ENCODE data around the gene SBDS. TPM values are rescaled to one million over a fixed set of nuclear protein-coding genes. Genes with fewer than 3 reads are reported as not detected.

The SBDS gene
- total and polyA plus RNA-seq, 2 of the 4 experiments (the other 2 are of a cell fraction), result 43.0 to 65.7 TPM

DNA sequence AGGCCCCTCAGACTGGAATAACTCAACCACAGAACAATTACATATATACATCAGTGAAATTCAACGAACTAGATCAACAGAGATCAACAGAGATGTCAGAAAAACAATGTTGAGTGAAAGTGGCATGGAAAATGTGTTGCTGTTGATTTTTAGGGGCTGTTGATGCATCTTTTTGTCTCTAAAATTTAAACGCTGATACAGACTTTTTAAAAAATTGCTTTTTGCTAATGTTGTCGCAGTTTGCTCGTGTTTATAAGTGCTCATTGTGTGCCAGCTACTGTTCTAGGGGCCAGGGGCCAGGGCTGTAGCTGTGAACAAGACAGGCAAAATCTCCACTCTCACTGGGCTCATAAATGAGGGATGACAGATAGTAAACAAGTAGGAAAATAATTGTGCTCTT lies 56.1 kb downstream of the SBDS start:
- ChIA-PET POLR2A (ENCODE audit: unreplicated experiment) (no interaction called here), CTCF (no interaction called here)
- no peaks in the 10 kb centered on the region for H3K27me3 ChIP-seq (ENCODE audit: control insufficient read depth, insufficient read depth, low read length)
- peaks cover 58% of the 10 kb centered on the region for H4K20me1 ChIP-seq (ENCODE audit: insufficient read depth, low read length)
- no peak overlapping the region for H3K4ac ChIP-seq (ENCODE audit: low read depth, low read length)
- no TSS peak for BruUV-seq (replicated peaks)
- no peak overlapping the region for H2BK5ac ChIP-seq (ENCODE audit: low read depth, low read length, poor library complexity, severe bottlenecking)
- H3K27ac ChIP-seq (ENCODE audit: insufficient read depth, low read length), result no peak overlapping the region
- no peak for DNase-seq
- H2BK15ac ChIP-seq (ENCODE audit: low read depth, low read length), result no peak overlapping the region
- no peak for ATAC-seq (ENCODE audit: low read depth)
- H2BK20ac ChIP-seq (ENCODE audit: low read depth, low read length), result no peak overlapping the region
- no peak overlapping the region for H2AK5ac ChIP-seq (ENCODE audit: low read depth, low read length)
- intact Hi-C loops (cut with micrococcal nuclease), result no loop called here
- 0 out of 2 replicates have a peak, but pooled peaks cover 3% of the 10 kb centered on the region for H3K9me1 ChIP-seq (ENCODE audit: insufficient read depth, low read length)
- peaks cover 27 to 69% of the 10 kb centered on the region in 2 experiments for H3K79me1 ChIP-seq (ENCODE audit: low read depth in 1 of 2, low read length in 2 of 2)
- peaks cover 21% of the 10 kb centered on the region for H3K36me3 ChIP-seq (ENCODE audit: control insufficient read depth, insufficient read depth, low read length)
- H2AFZ ChIP-seq (replicated peaks; ENCODE audit: low read length, poor library complexity), result no peak overlapping the region
- H3K56ac ChIP-seq (ENCODE audit: extremely low read depth, insufficient read depth, low read length), result no peak overlapping the region
- H4K91ac ChIP-seq (ENCODE audit: insufficient read depth, low read depth, low read length), result no peak overlapping the region
- no peak overlapping the region for H3K14ac ChIP-seq (replicated peaks; ENCODE audit: low read depth, low read length)
- no peak overlapping the region for H3K18ac ChIP-seq (ENCODE audit: low read depth, low read length)
- no peak overlapping the region for H3K23ac ChIP-seq (ENCODE audit: low read depth, low read length)
- H4K8ac ChIP-seq (ENCODE audit: low read depth in 2 of 2, low read length in 2 of 2), result no peak overlapping the region
- no peak overlapping the region for H2BK120ac ChIP-seq (ENCODE audit: low read depth, low read length)
- WGBS, 2 experiments (ENCODE audit: extremely low coverage in 2 of 2, insufficient read length in 1 of 2), result no CpG with 5 or more reads among the region's 4 CpGs
- no peak overlapping the region for H4K5ac ChIP-seq (ENCODE audit: low read depth, low read length)
- no peaks in the 10 kb centered on the region for H3K4me1 ChIP-seq (ENCODE audit: control insufficient read depth, insufficient read depth, low read length)
- H3K9me3 ChIP-seq (ENCODE audit: control insufficient read depth, insufficient read depth, low read length), result no peaks in the 10 kb centered on the region
- dilution Hi-C loops (cut with HindIII; ENCODE audit: low sequenced_read_pairs, unreplicated experiment), result no loop called here
- TF ChIP-seq MAFK (IDR thresholded peaks at IDR 0.05; ENCODE audit: low read depth, low read length), result peak; percentile 34; the same call in 1 of the 2 replicates
- no peak for TF ChIP-seq RCOR1 (IDR thresholded peaks at IDR 0.05; ENCODE audit: insufficient replicate concordance, low read length)
- in situ Hi-C loops (cut with MboI; ENCODE audit: low sequenced_read_pairs), result no loop called here
- H3K4me2 ChIP-seq (ENCODE audit: low read depth, low read length), result no peak overlapping the region
- H3K9ac ChIP-seq (ENCODE audit: low read depth, low read length), result no peak overlapping the region
- no peak overlapping the region for H2AK9ac ChIP-seq (replicated peaks; ENCODE audit: low read depth, low read length, poor library complexity)
- H3K4me3 ChIP-seq (ENCODE audit: insufficient read depth, low read depth, low read length), result no peak overlapping the region

Measured in IMR-90 (cell line).